GM19099 (cell line): Measurements from ENCODE around the gene NOTCH1.

ENCODE experiments used
- POLR2A ChIP-seq: IDR thresholded peaks from 3 replicates; pipeline ENCODE4 v1.6.1; 2011; ENCODE audit warnings: low read depth; ENCODE audit not compliant: insufficient read length; ENCODE audit errors: extremely low read depth

The NOTCH1 gene

GRCh38 chr9:136545965-136546696 lies at the start of gene NOTCH1:
NOTCH1 (minus strand) TSS chr9:136546048; CDS start chr9:136545786, 262 bp downstream.
- TF ChIP-seq POLR2A, result peak; percentile 64

GRCh38 chr9:136594492-136594891 lies 48.6 kb upstream of the NOTCH1 start:
- no peak for TF ChIP-seq POLR2A

- no peak for TF ChIP-seq POLR2A
Observed at GRCh38 chr9:136593581-136593980, 47.7 kb upstream of the NOTCH1 start.

GRCh38 chr9:136592666-136593065 lies 46.8 kb upstream of the NOTCH1 start:
- TF ChIP-seq POLR2A, result no peak

- no peak for TF ChIP-seq POLR2A
Observed at GRCh38 chr9:136590821-136591752, 45.2 kb upstream of the NOTCH1 start.

GRCh38 chr9:136589766-136590763 lies 44.2 kb upstream of the NOTCH1 start:
- TF ChIP-seq POLR2A, result no peak

- TF ChIP-seq POLR2A, result no peak
Observed at GRCh38 chr9:136588663-136589464, 43.0 kb upstream of the NOTCH1 start.

- TF ChIP-seq POLR2A, result no peak
Observed at GRCh38 chr9:136587944-136588662, 42.3 kb upstream of the NOTCH1 start.

- TF ChIP-seq POLR2A, result no peak
Observed at GRCh38 chr9:136587145-136587943, 41.5 kb upstream of the NOTCH1 start.

- TF ChIP-seq POLR2A, result no peak
Observed at GRCh38 chr9:136586391-136586953, 40.6 kb upstream of the NOTCH1 start.

GRCh38 chr9:136585531-136586120 lies 39.8 kb upstream of the NOTCH1 start:
- TF ChIP-seq POLR2A, result no peak

- TF ChIP-seq POLR2A, result no peak
Observed at GRCh38 chr9:136584934-136585333, 39.1 kb upstream of the NOTCH1 start.
